ENCODE data around the gene C16orf90.

GRCh38 chr16:3497771-3498170 lies 2.5 kb upstream of the C16orf90 start:
- TF ChIP-seq CTCF (IDR thresholded peaks at IDR 0.05; ENCODE audit: poor library complexity) (no peak), EZH2 (IDR thresholded peaks at IDR 0.05; ENCODE audit: borderline replicate concordance) (no peak)
